NCI-H748 (cell line): ENCODE results near the gene RARG.
"Not testable (repeated sequence)": the region's sequence is repeated elsewhere in the genome, so short reads cannot be mapped to it uniquely, and the experiment has no call there.

Experiments
- DNase-seq: peaks from one replicate; lab custom pipeline; 2025; ENCODE audit not compliant: unreplicated experiment; lab: John Stamatoyannopoulos, UW

The RARG gene

DNA sequence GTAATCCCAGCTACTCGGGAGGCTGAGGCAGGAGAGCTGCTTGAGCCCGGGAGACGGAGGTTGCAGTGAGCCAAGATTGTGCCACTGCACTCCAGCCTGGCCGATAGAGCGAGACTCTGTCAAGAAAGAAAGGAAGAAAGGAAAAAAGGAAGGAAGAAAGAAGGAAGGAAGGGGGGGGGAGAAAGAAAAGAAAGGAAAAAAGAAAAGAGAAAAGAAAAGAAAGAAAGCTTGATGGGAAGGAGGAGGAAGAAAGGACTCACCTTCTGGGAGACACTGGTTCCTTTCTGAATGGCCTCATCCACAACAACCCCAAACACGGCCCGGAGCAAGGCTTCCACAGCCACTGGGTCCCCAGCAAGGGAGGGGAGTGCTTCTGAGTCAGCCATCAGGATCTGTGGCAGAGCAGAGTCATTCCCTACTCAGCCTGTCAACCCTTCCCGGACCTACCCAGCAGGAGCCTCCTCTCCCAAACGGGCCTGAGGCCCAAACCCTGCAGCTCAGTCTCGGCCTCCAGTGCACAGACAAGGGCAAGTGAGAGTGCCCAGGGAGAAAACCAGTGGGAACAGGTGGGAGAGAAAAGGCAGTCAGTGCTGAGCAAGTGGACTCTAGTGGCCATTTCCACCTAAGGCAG, 58.8 kb downstream of the RARG start:
- DNase-seq, result no peak

DNA sequence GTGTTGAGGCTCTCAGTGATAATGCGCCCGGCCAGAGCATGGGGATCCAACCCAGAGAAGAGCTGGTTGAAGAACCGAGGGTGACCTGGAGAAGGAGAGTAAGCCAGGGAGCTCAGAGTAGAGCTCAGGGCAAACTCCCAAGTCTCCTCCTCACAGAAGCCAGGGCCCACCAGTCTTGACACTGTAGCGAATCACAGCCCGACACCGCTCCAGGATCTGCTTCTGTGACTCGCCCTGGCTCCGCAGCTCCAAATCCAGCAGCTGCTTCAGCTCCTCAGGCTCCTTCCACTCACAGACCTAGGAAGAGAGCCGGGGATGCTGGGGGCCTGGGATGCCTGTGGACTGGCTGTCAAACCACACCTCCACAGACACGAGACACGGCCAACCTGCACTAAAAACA, 59.7 kb downstream of the RARG start:
- DNase-seq, result no peak

DNA sequence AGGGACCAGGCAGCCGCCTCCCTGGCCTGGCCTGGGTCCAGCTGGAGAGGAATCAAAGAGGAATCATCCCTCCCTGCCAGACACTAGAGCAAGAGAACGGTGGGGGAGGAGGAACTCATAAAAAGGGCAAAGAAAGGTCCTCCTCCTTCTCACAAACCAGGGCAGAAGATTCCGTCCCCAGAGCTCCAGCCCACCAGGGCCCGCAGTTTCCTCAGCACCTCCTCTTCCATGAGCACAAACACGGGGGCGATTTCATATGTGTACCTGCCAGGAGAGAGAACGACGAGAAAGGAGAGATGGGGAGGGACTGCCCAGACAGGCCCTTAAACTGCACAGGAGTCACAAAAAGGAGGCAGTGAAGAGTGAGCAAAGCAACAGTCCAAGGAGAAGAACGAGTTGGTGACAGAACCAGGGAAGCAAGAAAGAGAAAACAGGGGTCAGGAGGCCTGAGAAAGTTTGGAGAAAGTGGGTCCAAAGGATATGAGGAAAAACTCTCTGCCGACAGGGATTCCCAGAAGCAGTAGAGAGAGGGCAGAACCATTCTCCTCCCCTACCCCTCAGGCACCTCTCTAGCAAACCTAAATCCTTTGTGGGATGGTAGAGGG, 60.2 kb downstream of the RARG start:
- DNase-seq, result no peak

DNA sequence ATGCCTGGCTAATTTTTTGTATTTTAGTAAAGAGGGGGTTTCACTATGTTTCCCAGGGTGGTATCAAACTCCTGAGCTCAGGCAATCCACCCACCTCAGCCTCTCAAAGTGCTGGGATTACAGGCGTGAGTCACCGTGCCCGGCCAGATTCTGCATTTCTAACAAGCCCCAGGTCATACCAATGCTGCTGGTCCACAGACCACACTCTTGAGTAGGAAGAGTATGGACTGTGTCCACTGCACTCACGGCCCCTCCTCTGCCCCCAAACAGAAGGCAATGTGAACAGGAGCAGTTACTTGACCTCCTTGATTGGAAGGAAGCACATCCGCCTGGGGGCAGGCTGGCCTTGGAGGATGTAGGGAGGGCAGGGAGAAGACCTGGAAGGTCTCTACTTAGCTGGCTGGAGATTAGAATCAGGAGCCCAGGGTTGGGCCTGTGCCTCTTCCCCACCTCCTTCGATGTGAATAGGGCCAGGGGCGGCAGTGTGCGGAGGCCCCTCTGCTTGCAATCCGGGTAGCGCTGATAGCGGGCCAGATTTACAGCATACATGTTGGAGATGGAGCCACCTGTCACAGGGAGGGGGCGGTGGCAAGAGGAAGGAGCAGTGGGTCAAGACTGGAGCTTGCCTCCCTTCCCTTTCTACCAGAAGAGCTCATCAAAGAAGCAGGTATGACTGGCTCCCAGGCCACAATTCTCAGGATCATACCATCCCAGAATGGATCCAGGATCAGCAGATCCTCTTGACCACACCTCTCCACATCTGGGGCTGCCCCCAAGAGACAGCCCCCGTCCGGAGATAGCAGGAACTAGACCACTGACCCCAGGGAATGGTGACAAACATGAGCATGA, 60.9 kb downstream of the RARG start:
- no peak for DNase-seq

DNA sequence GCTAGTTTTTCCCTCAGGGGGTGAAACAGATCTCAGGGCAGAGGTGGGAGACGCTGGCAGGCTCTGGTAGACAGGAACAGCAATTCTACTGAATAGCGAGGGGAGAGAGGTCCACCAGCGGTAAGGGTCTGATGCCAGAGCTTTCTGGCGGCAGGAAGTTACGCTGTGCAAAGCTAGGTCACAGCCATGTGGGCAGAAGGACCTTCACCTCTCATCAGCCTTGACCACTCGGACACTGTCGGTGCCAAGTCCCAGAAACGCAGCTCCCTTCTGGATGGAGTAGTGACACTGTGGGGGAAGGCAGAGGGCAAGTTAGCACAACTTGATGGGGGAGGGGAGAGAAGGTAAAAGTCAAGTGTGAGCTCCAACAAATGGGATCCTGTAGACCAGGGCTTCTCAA, 61.8 kb downstream of the RARG start:
- DNase-seq, result no peak

DNA sequence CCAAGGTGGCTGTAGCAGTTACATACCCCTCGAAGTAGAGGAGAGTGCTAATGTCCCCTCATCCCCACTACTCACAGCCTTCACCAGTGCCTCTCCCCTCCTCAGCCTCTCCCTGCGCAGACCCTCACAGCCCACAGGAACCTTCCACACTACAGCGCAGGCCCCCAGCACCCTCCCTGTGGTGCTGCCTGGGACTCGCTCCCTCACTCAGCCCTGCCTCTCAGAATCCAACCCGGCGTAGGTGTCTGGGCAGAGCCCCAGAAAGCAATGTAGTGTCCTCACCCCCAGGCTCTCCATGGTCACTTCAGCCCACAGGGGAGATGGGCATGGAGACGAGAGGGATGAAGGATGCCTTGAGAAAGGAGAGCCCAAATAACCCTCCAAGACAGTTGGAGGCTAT, 62.4 kb downstream of the RARG start:
- no peak for DNase-seq

DNA sequence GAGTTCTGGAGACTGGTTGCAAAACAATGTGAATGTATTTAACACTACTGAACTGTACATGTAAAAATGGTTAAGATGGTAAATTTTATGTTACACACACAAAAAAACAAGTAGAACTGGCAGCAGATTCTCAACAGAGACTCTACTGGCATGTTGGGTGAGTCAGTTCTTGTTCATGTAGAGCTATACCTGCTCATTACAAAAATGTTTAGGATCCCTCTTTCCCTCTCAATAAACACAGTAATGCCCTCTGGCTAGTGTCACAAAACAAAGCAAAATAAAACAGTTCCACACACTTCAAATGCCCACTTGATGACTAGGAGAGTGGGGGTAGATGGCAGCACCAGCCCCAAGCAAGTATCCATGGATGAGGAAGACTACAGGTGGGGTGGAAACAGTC, 65.2 kb downstream of the RARG start:
- DNase-seq, result no peak

DNA sequence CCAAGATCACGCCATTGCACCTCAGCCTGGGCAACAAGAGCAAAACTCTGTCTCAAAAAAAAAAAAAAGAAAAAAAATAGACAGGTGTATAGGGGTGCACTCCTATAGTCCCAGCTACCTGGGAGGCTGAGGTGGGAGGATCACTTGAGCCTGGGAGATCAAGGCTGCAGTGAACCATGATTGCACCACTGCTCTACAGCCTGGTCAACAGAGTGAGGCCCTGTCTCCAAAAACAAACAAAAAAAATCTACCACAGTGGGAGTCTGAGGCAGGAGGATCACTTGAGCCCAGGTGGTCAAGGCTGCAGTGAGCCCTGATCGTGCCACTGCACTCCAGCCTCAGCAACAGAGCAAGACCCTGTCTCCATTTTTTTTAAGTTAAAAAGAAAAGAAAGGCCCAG, 69.0 kb downstream of the RARG start:
- DNase-seq, result not testable (repeated sequence)

DNA sequence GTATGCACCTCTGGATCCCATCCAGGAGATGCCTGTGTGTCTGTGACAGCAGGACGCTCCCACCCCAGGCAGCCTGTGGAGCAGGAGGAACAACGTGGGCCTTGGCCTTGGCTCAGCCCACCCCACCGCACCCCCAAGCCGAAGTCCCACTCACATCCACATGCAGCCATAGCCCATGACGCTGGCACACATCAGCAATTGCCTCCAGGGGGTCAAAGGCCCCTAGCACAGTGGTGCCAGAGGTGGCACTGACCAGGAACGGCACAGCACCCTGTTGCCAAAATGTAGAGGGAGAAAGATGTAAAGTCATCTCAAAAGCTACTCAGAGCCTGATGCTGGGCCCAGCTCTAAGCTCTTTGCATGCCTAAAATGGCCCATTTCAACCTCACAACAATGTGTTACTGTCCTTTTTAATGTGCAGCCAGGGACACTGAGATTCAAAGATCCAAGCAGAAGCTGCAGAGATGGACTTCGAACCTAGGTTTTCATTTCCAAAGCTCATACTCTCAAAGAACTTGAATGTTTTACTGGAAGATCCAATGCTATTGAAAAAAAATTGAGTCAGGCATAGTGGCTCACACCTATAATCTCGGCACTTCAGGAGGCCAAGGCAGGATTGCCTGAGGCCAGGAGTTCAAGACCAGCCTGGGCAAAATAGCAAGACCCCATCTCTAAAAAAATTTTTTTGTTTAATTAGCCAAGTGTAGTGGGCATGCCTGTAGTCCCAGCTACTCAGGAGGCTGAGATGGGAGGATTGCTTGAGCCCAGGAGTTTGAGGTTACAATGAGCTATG, 70.7 kb downstream of the RARG start:
- DNase-seq, result no peak

DNA sequence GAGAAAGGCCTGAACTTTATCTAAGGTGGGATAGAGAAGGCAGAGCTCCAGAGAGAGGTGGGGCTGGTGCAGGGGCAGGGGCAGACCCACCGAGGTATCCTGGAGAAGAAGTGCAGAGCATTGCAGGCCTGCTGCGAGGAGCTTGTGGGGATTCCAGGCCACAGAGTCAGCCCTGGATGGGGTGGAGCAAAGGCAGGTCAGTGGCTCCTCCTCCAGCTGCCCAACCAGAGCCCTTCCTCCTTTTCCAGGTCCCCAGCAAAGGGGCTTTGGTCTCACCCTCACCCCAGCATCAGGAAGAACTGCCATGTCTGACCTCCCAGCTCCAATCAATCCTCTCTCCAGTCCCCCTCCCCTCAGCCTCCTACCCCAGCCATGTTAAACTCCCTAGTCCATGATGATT, 71.3 kb downstream of the RARG start:
- DNase-seq, result no peak
